DMS53 (cell line): ENCODE measurements around the gene DNAJC28.
"Not testable (repeated sequence)": the region's sequence is repeated elsewhere in the genome, so short reads cannot be mapped to it uniquely, and the experiment has no call there.

Source experiments
- DNase-seq: peaks from one replicate; lab custom pipeline; 2025; lab: John Stamatoyannopoulos, UW

Gene DNAJC28

DNA sequence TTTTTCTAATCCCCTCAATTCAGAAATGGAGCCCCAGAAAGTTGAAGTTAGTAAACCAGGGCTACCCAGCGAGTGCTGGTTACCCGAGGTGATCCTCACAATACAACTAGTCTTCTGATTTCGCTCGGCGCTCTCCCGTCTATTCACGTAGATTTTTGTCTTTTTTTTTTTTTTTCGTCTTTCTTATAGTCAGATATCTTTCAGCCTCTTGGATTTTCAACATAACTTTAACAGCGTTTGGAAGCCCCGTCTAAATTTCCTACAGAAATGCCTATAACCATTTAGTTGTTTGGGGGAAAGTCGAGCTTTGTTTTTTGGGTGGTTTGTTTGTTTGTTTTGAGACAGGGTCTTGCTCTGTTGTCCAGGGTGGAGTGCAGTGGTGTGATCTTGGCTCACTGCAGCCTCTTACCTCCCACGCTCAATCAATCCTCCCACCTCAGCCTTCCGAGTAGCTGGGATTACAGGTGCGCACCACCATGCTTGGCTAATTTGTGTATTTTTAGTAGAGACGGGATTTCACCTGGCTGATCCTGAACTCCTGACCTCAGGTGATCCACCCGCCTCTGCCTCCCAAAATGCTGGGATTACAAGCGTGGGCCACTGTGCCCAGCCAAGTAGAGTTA is 10.9 kb downstream of the DNAJC28 start:
- peak; percentile 20 for DNase-seq

DNA sequence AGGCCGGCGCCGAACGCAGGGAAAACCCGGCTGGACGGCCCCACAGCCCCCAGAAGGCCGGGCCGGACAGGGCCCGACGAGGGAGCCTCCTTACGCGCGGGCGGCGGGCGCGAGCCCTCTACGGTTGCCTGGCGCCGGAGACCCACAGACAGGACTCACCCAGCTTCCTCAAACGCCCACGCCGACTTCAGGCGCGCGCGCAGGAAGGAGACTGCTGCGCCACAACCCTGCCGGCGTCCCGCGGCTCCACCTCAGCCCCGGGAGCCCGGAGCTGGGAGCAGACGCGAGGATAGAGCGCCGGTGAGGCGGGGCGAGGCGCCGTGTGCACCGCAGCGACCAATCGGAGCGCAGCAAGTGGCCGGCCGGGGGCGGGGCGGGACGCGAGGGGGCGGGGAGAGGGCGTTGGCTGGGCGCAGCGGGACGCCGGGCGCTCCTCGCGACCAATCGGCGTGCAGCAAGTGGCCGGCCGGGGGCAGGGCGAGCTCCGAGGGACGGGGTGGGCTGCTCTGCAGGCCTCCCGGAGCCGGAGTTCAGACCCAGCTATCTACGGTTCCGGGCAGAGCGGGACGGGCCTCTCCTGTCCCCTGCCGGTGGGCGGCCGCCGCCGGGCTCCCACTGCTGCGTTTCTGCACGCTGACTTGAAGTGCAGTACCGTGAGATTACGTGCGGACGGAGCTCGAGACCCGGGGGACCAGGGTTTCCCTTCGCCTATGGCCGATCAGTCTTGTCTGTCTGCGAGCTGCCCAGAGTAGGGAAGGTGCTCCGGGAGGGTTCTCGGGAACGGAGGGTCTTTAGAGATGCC is 11.6 kb downstream of the DNAJC28 start, which contains the start of gene TMEM50B:
TMEM50B (minus strand) TSS at position 296 of the 802 bp plus-strand sequence. CDS start 11,089 bp downstream, outside the sequence.
- DNase-seq: peak; percentile 97

DNA sequence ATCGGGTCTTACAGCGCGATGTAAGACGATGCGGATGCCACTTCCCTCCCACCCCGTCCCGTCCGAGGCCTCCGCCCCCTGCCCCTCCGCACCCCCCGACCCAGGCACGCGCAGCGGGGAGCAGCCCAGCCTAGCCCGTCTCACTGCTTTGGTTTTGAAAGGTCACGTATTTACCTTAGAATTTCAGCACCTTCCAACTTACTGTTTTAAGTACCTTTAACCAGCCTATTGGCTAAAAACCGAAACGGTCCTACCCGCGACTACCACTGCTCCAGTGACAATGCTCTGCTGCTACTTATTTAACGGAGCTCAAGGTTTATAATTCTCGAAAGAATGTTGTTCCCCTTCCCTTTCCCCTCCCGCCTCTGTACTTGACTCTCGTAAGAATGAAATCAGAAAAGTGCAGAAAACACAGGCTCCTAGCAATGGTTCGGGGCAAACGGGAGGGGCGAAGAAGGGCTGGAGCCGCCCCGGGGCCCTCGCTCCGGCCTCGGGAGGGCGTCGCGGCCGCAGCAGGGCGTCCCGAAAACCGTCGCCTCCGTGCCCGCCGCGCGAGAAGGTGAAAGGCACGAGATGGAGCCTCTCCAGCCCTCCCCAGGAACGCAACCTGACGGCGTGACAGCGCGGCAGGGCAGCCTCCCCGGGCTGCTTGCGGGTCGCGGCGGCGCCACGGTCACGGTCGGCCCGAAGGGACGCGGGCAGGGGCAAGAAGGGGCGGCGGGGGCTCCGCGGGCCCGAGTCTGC is 12.4 kb downstream of the DNAJC28 start:
- peak; percentile 69 for DNase-seq

- no peak for DNase-seq
These were observed 13.3 kb downstream of the DNAJC28 start for GRCh38 chr21:33478182-33478581.

DNA sequence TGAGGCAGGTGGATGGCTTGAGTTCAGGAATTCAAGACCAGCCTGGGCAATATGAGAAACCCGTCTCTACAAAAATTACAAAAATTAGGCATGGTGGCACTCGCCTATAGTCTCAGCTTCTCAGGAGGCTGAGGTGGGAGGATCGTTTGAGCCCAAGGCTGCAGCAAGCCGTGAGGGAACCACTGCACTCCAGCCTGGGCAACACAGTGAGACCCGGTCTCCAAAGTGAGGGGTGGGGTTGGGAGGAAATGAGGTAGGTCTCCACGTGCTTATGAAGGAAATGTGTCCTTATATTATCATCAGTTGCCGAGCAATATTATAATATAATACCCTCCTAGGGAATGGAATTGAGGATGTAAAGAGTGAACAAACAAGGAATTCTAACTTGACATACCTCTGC is 14.4 kb downstream of the DNAJC28 start:
- DNase-seq: no peak

DNA sequence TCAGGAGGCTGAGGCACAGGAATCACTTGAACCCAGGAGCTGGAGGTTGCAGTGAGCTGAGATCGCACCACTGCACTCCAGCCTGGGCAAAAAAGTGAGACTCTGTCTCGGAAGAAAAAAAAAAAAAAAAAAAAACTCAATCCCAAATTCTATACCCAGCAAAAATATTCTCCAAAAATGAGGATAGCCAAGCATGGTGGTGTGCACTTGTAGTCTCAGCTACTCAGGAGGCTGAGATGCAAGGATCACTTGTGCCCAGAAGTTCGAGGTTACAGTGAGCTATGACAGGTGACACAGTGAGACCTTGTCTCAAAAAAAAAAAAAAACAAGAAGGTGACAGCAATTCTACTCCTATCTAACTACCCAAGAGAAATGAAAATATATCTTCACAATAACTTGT is 18.2 kb downstream of the DNAJC28 start:
- DNase-seq: no peak

DNA sequence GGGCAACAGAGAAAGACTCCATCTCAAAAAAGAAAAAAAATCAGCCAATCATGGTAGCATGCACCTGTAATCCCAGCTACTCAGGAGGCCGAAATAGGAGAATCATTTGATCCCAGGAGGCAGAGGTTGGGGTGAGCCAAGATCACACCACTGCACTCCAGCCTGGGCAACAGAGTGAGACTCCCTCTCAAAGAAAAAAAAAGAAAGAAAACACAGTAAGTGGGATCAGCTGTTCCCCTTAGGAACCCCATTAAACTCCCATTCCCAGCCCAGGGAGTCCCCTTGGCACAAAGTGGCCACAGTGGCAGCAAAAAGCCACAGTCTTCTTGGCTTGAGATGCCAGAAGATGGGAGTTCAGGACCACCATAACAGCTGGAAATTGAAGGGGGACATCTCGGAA is 20.8 kb downstream of the DNAJC28 start:
- no peak for DNase-seq

DNA sequence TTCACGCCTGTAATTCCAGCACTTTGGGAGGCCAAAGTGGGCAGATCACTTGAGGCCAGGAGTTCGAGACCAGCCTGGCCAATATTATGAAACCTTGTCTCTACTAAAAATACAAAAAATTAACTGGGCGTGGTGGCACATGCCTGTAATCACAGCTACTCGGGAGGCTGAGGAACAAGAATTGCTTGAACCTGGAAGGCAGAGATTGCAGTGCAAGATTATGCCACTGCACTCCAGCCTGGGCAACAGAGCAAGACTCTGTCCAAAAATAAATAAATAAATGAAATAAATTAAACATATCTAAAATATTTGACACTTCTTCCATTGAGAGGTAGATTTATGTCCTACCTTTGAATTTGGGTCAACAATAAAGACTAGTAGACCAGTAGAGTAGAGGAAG is 22.3 kb downstream of the DNAJC28 start:
- not testable (repeated sequence) for DNase-seq

DNA sequence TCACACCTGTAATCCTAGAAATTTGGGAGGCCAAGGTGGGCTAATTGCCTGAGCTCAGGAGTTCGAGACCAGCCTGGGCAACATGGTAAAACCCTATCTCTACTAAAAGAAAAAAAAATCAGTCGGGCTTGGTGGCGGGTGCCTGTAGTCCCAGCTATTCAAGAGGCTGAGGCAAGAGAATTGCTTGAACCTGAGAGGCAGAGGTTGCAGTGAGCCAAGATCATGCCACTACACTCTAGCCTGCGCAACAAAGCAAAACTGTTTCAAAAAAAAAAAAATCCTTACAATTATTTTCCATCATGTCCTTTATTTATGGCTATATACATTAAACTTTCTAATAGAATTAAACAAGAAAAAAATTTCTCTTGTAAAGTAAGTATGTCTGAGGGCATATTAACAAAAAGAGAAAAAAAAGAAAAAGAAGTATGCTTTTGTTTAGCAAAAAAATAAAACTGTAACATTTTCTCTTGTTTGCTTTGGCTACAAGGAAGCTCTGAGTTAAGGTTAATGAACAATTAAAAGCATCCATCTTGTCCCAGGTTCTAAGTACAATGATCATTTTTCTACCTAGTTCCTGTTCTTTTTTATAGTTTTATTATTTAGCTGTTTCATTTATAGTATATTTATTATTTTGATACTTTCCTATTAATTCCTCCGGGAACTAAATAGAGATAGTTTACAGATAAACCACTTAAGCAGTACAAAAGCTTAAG is 29.8 kb downstream of the DNAJC28 start:
- no peak for DNase-seq

DNA sequence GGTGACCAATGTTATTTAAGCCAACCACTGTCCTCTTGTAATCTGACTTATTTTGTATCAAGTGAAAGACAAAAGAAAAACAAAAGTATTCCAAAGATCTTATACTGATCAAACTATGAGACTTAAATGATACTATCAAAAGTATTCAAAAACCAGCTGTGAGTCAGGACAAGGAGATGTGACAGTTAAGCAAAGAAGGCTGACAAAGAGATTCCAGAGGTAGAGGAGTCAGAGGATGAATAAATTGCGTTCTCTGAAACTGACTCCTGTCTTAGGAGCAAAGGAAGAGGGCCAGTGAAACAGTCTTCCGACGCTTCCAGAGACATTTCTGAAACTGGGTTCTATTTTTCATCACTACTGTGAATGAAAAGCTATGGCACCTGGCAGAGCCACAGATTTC is 32.7 kb downstream of the DNAJC28 start:
- DNase-seq: no peak

DNA sequence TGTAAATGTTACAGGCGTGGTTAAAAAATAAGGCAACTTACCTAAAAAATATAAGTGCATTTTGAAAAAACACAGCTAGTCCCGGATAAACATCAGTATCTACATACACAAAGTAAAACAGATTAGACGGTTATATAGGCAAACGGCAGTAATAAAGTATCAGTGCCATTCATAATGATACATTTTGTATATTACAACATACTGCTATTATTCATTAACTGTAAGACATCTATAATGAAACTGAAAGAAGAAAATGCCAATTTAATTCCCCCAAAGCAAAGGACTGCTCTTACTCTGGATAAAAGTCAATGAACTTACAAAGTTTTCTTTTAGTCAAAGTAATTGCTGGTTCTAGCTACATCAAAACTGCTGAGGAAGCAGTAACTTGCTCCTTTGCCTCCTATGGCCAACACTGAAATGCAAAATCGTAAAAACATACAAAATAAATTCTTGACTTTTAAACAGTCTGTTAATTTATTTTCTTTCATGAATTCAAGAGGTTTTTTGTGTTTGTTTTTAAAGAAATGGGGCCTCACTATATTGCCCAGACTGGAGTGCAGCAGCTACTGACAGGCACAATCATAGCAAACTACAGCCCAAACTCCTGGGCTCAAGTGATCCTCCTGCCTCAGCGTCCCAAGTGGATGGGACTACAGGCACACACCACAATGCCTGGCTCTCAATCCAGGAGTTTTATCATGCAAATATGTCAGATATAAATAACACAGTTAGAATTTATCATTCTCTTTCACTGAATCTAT is 35.6 kb downstream of the DNAJC28 start:
- DNase-seq: no peak

GRCh38 chr21:33452362-33452761 is 39.2 kb downstream of the DNAJC28 start:
- DNase-seq: no peak

DNA sequence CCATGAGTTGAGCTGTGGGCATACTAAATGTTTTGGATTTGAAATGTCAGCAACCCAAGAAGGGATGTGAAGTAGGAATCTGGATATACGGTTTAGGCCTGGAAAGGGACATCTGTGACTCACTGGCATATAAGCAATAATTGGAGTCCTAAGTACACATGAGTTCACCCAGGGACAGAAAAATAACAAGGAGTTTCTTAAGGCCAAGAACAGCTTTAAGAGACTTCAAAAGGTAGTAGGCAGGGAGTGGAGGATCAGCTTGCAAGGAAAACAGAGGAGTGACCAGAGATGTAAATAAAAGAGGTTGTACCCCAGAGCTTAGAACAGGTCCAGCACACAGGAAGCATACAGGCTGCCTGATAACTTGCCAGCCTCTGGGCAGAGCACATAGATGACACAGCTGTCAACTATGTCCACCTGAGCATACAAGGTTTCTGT is 39.9 kb downstream of the DNAJC28 start:
- DNase-seq: peak; percentile 38

- no peak for DNase-seq
These were observed 41.9 kb downstream of the DNAJC28 start for GRCh38 chr21:33449616-33450015.

- not testable (repeated sequence) for DNase-seq
These were observed 44.9 kb downstream of the DNAJC28 start for GRCh38 chr21:33446620-33447019.

- DNase-seq: no peak
These were observed 47.0 kb downstream of the DNAJC28 start for GRCh38 chr21:33444499-33444898.

GRCh38 chr21:33443194-33443593 is 48.3 kb downstream of the DNAJC28 start:
- DNase-seq: peak; percentile 65

DNA sequence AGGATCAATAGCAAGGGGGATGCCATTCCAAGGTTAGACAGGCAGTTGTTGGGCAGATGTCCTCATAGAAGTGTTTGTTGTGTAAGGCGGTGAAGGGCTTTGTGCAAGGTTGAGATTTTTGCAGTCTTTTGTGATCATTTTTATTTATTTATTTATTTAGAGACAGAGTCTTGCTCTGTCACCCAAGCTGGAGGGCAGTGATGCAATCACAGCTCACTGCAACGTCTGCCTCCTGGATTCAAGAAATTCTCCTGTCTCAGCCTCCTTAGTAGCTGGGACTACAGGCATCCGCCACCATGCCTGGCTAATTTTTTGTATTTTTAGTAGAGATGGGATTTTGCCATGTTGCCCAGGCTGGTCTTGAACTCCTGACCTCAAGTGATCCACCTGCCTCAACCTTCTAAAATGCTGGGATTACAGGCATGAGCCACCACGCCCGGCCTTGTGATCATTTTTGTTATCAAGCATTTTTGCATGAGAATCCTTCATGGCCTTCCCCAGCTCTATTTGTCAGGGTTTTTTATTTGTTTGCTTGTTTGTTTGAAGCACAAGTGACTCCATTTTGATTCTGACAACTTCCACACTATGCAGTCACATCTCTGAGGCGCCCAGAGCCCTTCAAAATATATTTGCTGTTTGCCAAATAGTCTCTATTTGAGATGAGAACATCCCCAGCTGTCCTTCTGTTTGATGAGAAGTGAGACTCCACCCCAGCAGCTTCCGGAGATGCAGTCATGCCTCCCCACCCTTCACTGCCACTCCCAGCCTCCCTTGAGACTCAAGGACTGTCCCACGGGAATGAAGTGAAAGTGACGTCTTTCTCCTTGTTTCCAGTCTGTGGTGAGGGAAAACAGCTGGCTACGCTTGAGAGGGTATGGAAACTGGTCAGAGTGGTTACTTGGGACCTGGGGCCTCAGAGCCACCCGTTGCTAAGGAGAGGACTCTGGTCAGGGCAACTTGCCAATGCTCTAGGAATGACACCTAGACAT is 49.7 kb downstream of the DNAJC28 start:
- peak; percentile 98 for DNase-seq
